OCI-LY7 (cell line): Measurements from ENCODE around the gene CYP46A1. TPM values are rescaled to one million over a fixed set of nuclear protein-coding genes. Genes with fewer than 3 reads are reported as not detected.

ENCODE experiments used
- BruUV-seq: library from RNA; stranded (reverse); fragments of 400-500 nt; replicated peaks from 2 replicates; lab custom pipeline; 2021; lab: Mats Ljungman, UMichigan
- CTCF ChIA-PET: fragments of 300-600 bp; sonication (Branson Sonifier 250); formaldehyde crosslinking; loops from one replicate; lab custom pipeline; 2022; ENCODE audit warnings: antibody characterized with exemption; ENCODE audit not compliant: unreplicated experiment; lab: Charles Lee
- POLR2A ChIA-PET: fragments of 300-600 bp; sonication (Branson Sonifier 250); formaldehyde crosslinking; loops from one replicate; lab custom pipeline; 2022; ENCODE audit warnings: antibody characterized with exemption; lab: Charles Lee
- DNase-seq: peaks from one replicate; pipeline ENCODE4 v3.0.0-alpha.2; 2015; ENCODE audit warnings: low spot score
- H2AFZ ChIP-seq: fragments of 200-600 bp; sonication (generic), shearing (Covaris generic); 2 replicates; pipeline ENCODE4 v1.6.1; 2014; ENCODE audit warnings: mild to moderate bottlenecking, antibody characterized with exemption, low read length, moderate library complexity
- H3K27ac ChIP-seq: fragments of 200-600 bp; sonication (generic); 2 replicates; pipeline ENCODE4 v1.5.1; 2014; ENCODE audit warnings: mixed run types, low read depth, mild to moderate bottlenecking, moderate library complexity, low read length, inconsistent platforms; ENCODE audit not compliant: poor library complexity, severe bottlenecking
- H3K36me3 ChIP-seq: fragments of 200-600 bp; sonication (generic); 2 replicates; pipeline ENCODE4 v1.6.1; 2014; ENCODE audit warnings: mild to moderate bottlenecking, antibody characterized with exemption, low read length, moderate library complexity, mixed read lengths; ENCODE audit not compliant: insufficient read depth
- H3K4me1 ChIP-seq: fragments of 200-600 bp; sonication (generic); 2 replicates; pipeline ENCODE4 v1.5.1; 2014; ENCODE audit warnings: mild to moderate bottlenecking, low read length; ENCODE audit not compliant: insufficient read depth, poor library complexity, severe bottlenecking
- H3K4me2 ChIP-seq: fragments of 200-600 bp; sonication (generic); 2 replicates; pipeline ENCODE4 v1.6.1; 2014; ENCODE audit warnings: mild to moderate bottlenecking, low read length
- H3K4me3 ChIP-seq: fragments of 200-600 bp; sonication (generic); 2 replicates; pipeline ENCODE4 v1.5.1; 2014; ENCODE audit warnings: mild to moderate bottlenecking, low read depth, low read length; ENCODE audit not compliant: poor library complexity, severe bottlenecking
- H3K79me2 ChIP-seq: fragments of 200-600 bp; sonication (generic); 2 replicates; pipeline ENCODE4 v1.6.1; 2016; ENCODE audit warnings: low read depth, mild to moderate bottlenecking, low read length, moderate library complexity, mixed read lengths; ENCODE audit not compliant: insufficient read depth
- H3K9me2 ChIP-seq: fragments of 200-600 bp; sonication (generic); 2 replicates; pipeline ENCODE4 v1.6.1; 2016; ENCODE audit warnings: mild to moderate bottlenecking, low read length, mixed read lengths; ENCODE audit not compliant: insufficient read depth
- H3K9me3 ChIP-seq: fragments of 200-600 bp; sonication (generic); 2 replicates; pipeline ENCODE4 v1.6.1; 2014; ENCODE audit warnings: mild to moderate bottlenecking, mixed run types, low read length, mixed read lengths
- H4K20me1 ChIP-seq: fragments of 200-600 bp; sonication (generic); 2 replicates; pipeline ENCODE4 v1.6.1; 2014; ENCODE audit warnings: mild to moderate bottlenecking, antibody characterized with exemption, low read length, moderate library complexity, mixed read lengths; ENCODE audit not compliant: insufficient read depth
- EZH2phosphoT487 ChIP-seq: fragments of 200-600 bp; sonication (generic); IDR thresholded peaks from 2 replicates; pipeline ENCODE4 v1.6.1; 2018; ENCODE audit warnings: low read depth, borderline replicate concordance, mild to moderate bottlenecking, mixed run types, antibody characterized with exemption, low read length, moderate library complexity, mixed read lengths
- intact Hi-C: fragments of 100-400 bp; cut with micrococcal nuclease; formaldehyde crosslinking; loops from one replicate; pipeline ENCODE4 v1.10.0; 2022; ENCODE audit not compliant: unreplicated experiment
- total RNA-seq, 2 experiments: library from RNA; depleted of rRNA in 1 of 2; stranded (reverse); fragments of >200 nt in 1 of 2; shearing (Covaris generic) in 1 of 2; gene quantifications; 2 replicates each; pipeline ENCODE4 v1.2.3, GENCODE V29; 2014 to 2022
- TF ChIP-seq, protein P1 (sequence below): fragments of 200-600 bp; sonication (generic); conservative IDR thresholded peaks from 2 replicates; pipeline ENCODE4 v1.5.1; 2014; ENCODE audit warnings: mild to moderate bottlenecking, antibody characterized with exemption, low read length, moderate library complexity, mixed read lengths

Gene CYP46A1
- total RNA-seq, 2 experiments from 2014 or later = 4.1 to 10.8 TPM

DNA sequence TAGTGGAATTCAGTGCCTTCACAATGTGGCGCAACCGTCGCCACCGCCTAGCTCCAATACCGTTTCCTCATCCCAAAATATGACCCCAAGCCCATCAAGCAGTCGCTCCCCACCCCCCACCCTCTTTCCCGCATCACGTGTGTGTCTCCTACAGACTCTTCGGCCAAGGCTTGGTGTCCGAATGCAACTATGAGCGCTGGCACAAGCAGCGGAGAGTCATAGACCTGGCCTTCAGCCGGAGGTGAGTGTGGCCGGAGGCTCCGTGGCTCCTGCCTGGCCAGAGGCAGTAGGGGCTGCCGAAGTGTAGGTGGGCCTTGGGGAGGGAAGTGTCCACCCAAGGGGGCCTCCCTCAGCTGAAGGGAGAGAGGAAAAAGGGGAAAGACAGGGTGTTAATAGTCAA, 15.8 kb downstream of the CYP46A1 start:
- BruUV-seq = no TSS peak
- H3K4me2 ChIP-seq = no peak overlapping the region
- peaks cover 27% of the 10 kb centered on the region for H3K9me3 ChIP-seq
- no peak overlapping the region for H2AFZ ChIP-seq
- no peaks in the 10 kb centered on the region for H3K9me2 ChIP-seq
- H3K4me3 ChIP-seq = no peak overlapping the region
- H4K20me1 ChIP-seq = no peaks in the 10 kb centered on the region
- TF ChIP-seq, protein P1, sequence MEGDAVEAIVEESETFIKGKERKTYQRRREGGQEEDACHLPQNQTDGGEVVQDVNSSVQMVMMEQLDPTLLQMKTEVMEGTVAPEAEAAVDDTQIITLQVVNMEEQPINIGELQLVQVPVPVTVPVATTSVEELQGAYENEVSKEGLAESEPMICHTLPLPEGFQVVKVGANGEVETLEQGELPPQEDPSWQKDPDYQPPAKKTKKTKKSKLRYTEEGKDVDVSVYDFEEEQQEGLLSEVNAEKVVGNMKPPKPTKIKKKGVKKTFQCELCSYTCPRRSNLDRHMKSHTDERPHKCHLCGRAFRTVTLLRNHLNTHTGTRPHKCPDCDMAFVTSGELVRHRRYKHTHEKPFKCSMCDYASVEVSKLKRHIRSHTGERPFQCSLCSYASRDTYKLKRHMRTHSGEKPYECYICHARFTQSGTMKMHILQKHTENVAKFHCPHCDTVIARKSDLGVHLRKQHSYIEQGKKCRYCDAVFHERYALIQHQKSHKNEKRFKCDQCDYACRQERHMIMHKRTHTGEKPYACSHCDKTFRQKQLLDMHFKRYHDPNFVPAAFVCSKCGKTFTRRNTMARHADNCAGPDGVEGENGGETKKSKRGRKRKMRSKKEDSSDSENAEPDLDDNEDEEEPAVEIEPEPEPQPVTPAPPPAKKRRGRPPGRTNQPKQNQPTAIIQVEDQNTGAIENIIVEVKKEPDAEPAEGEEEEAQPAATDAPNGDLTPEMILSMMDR = no peak
- no peak for TF ChIP-seq EZH2phosphoT487
- no peaks in the 10 kb centered on the region for H3K4me1 ChIP-seq
- no peak overlapping the region for H3K27ac ChIP-seq
- DNase-seq = no peak
- ChIA-PET CTCF (no interaction called here), POLR2A (no interaction called here)
- intact Hi-C loops = no loop called here
- H3K36me3 ChIP-seq = no peaks in the 10 kb centered on the region
- no peaks in the 10 kb centered on the region for H3K79me2 ChIP-seq

DNA sequence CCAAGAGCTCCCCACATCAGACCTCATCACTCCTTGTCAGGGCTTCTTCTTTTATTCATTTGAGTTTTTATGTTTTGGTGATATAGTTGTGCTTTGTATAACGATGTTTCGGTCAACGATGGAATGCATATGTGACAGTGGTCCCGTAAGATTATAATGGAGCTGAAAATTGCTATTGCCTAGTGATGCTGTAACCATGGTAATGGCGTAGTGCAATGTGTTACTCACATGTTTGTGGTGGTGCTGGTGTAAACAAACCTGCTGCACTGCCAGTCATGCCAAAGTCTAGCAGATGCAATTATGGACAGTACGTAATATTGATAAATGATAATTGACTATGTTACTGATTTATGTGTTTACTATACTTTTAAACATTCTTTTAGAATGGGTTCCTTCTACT, 16.3 kb downstream of the CYP46A1 start:
- Histone ChIP-seq H4K20me1 (no peaks in the 10 kb centered on the region), H3K4me2 (no peak overlapping the region), H3K4me3 (no peak overlapping the region), H3K36me3 (no peaks in the 10 kb centered on the region), H3K27ac (no peak overlapping the region), H3K9me3 (peaks cover 27% of the 10 kb centered on the region), H3K79me2 (no peaks in the 10 kb centered on the region), H3K4me1 (no peaks in the 10 kb centered on the region), H3K9me2 (no peaks in the 10 kb centered on the region), H2AFZ (no peak overlapping the region)
- BruUV-seq = no TSS peak
- CTCF ChIA-PET = no interaction called here
- TF ChIP-seq EZH2phosphoT487 = no peak
- TF ChIP-seq, protein P1 = no peak
- POLR2A ChIA-PET = no interaction called here
- intact Hi-C loops = no loop called here
- no peak for DNase-seq

DNA sequence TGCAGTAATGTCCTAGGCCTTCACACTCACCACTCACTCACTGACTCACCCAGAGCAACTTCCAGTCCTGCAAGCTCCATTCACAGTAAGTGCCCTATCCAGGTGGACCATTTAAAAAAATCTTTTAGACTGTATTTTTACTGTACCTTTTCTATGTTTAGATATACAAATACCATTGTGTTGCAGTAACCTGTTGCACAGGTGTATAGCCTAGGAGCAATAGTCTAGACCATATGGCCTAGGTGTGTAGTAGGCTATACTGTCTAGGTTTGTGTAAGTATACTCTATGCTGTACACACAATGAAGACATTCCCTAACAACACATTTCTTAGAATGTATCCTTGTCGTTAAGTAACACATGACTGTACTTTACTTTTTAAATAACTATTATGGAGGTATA, 17.2 kb downstream of the CYP46A1 start:
- no TSS peak for BruUV-seq
- Histone ChIP-seq H3K4me3 (no peak overlapping the region), H3K9me3 (peaks cover 27% of the 10 kb centered on the region), H3K9me2 (no peaks in the 10 kb centered on the region), H3K4me1 (no peaks in the 10 kb centered on the region), H3K27ac (no peak overlapping the region), H2AFZ (no peak overlapping the region), H3K79me2 (no peaks in the 10 kb centered on the region), H4K20me1 (no peaks in the 10 kb centered on the region), H3K4me2 (no peak overlapping the region), H3K36me3 (no peaks in the 10 kb centered on the region)
- DNase-seq = no peak
- CTCF ChIA-PET = interaction anchor here (0.5 kb wide), 1 partner anchor 17 kb away, joined by 8 read pairs; the partner anchor contains the start of gene CYP46A1
- intact Hi-C loops = no loop called here
- POLR2A ChIA-PET = no interaction called here
- TF ChIP-seq, protein P1 = no peak
- no peak for TF ChIP-seq EZH2phosphoT487
